Right hindlimb (tissue), 1 donor: ENCODE measurements around the gene CRB2.

Experiments
- DNase-seq: peaks from one replicate; pipeline ENCODE4 v3.0.0-alpha.2; 2018

CRB2 gene

DNA sequence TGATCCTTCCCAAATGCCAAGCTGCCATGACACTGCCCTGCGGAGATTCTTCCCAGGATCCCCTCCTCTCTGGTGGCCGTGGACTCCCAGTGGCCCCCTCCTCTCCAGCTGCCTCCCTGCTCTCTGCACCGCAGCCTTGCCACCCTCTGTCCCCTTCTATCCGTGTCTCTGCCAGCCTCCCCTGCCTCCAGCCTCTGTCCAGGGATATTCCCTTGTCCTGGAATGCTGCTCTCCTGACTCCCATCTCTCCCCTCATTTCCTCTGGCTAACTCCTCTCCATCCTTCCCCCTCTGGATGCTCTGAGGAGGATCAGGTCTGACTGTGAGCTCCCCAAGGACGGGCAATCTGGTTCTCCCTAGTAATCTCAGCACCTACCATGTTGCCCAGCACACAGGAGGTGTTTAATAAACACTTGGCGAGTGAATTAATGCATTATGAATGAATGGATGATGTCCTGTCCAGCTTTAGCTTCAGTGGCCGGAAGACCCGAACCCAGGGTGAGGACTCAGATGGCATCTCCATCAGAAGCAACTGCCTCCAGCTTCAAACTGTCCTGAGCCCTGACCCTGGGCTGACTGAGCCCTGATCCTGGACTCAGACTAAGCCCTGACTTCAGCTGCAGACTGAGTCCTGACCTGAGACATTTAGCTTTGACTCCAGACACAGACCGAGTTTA lies 7.5 kb upstream of the CRB2 start:
- no peak for DNase-seq

DNA sequence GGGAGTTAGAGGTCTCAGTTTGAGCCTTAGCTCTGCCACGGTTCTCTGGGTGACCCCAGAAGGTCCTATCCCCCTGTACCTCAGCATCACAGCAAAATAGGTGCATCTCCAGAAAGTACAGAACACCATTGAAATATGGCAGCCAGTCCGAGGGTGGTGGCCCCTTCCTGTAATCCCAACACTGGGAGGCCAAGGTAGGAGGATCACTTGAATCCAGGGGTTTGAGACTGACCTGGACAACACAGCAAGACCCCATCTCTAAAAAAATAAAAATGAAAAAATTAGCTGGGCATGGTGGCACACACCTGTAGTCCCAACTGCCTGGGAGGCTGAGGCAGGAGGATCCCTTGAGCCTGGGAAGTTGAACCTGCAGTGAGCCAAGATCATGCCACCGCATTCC lies 7.0 kb upstream of the CRB2 start:
- no peak for DNase-seq

DNA sequence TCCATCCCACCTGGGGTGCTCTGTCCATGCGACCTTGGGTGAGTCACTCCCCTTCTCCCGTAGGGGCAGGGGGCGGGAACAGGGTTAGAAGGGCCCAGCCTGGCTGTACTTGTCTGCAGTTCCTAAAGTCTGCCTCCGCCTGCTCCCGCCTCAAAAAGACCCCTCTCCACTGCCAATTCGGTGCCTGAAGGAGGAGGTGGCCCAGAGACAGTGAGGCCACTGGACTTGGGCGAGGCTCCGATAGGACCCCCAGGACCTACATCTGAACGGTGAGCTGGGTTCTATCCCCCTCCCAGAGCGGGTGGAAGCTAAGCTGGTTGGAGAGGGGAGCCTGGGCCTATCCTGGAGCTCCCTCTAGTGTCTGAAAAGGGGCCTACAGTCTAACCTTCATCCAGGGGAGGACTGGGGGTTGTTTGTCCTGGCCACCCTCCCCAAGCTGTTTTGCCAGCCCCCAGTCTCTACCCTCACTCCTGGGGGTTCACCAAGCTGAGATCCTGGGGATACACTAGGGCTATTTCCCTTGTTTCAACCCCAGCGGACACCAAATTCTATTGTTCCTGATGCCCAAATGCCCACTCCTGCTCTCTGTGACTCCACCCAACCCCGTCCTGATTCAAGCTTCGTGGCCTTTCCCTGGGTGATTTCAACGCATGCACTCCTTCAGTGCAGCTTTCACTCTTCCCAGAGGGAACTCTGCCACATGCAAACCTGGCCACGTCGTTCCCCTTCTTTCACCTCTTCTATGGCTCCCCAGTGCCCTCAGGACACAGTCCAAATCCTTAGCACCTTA lies 6.1 kb upstream of the CRB2 start:
- DNase-seq = peak; percentile 78

DNA sequence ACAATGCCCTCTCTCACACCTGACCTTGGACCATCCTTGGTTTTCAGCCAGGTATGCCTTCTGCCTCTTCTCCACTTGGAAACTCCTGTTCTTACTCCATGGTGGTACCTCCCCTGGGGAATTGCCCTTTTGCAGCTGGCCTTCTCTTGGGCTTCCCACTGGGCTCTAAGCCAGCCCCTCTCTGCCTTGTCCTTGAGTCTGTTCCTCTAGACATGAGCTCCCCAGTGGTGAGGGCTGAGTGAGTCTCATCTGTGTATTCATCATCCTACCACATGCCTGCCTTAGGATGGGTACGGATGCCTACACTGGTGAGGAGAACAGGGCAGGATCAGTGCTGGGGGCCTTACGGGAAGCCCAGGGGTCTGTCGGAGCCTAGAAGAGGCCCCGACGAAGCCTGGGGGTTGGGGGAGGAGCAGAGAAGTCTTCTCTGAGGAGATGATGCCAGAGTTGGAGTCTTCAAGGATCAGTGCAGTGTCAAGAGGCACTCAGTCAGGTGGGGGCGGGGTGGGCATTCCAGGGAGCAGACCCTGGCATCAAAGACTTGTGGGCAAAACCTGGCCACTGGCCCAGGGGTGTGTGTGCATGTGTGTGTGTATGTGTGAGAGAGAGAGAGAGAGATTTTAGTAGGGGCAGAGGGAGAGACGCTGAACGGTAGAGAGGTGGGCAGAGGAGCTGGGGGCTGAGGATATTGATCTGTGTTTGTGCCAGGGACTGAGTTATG lies 5.2 kb upstream of the CRB2 start:
- no peak for DNase-seq

DNA sequence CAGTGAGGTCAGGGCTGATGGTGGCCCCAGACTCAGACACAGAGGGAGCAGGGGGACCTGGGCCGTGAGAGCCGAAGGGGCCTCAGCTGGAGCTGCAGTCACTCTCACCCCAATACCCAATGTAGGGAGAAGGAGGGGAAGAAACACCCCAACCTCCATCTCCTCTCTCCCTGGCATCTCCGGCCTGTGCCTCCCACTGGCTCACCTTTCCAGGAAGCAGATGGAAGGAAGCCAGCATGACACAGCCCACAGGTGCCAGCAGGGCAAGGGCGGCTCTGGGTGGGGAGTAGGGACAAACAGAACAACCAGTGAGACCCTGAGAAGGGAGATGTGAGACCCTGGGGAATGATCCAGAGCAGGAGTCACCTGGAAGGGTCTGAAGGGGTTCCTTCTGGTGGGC lies 3.0 kb upstream of the CRB2 start:
- DNase-seq = no peak

- peak; percentile 78 for DNase-seq
Measured at GRCh38 chr9:123353984-123354591, 1.9 kb upstream of the CRB2 start.

DNA sequence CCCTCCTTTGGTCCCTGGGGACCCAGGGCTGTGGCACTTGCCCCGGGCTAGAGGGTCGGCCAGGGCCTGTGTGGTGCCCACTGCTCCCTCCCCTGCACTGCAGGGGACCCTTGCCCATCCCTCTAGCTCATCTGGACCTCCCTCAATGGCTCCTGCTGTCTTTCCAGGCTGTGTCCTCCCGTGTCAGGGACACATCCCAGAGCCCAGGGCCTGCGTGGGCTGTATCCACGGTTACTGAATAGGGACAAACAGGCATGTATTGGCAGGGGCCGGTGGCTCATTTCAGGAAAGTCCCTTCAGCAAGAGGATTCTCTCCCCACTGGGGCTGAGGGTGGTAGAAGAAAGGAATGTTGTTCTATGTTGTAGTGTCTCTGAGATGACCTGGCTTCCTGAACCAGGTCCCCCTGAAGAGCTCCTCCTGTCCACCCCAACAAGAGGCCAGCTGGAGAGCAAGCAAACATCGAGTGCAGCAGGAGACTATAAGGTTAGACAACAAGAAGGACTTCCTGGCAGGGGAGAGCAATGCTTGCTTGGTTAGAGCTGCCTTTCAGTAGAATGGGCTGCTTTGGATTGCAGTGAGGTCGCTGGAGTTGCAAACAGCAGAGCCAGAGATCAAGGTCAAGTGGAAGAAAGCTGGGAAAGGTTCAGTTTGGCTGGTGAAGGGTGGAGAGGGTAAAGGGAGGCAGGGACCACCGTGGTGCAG lies 1.0 kb upstream of the CRB2 start:
- DNase-seq = no peak

DNA sequence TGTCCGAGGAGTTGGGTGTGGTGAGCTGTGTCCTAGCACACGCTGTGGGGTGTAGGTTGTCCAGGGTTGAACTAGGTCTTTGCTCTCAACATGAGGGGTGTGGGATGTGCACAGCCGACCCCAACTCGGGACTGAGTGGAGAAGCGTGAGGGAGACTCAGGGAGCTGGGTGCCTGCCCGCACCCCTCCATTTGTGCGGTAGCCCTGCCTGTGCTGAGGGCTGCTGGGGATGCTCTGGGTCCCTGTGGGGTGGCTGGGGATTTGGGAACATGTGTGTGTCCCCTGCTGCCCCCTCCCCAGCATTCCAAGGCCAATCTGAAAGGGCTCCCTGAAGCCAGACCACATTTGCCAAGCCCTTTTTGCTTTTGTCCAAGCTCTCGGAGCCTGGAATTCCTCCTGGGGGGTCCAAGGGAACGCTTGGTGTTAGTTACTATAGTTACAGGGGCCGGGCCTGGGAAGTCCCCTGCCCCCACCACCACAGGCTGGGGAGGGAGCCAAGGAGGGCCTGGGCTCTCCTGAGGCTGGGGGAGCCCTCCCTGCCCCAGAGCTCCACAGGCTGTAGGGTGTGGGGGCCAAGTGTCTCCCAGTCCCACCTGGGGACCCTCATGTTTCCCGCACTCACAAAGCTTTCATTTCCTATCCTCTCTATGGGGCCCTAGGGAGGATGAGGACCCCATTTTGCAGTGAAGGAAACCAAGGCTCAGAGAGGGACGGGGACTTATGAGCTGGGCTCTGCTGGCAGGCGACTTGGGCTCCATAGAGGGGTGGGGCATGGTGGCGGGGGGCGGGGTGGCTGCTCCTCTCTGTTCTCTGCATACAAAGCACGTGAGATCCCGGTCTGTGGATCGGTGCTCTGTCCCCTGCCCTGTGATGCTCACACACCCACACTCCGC lies 1.1 kb downstream of the CRB2 start:
- DNase-seq = no peak

DNA sequence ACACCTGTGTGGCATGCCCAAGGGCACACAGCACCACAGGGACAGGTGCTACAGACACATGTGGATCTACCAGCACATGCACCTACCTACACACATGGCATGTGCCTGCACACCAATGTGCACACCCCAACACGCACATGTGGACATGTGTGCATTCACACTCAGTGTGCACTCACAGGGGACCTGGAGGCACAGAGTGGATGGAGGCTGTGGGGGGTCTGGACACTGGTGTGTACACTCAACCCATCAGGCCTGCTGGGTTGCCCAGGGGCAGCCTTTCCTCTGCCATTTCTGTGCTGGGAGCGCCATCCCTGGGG lies 1.7 kb downstream of the CRB2 start:
- no peak for DNase-seq

- DNase-seq = no peak
Measured at GRCh38 chr9:123358181-123358905, 2.3 kb downstream of the CRB2 start.

DNA sequence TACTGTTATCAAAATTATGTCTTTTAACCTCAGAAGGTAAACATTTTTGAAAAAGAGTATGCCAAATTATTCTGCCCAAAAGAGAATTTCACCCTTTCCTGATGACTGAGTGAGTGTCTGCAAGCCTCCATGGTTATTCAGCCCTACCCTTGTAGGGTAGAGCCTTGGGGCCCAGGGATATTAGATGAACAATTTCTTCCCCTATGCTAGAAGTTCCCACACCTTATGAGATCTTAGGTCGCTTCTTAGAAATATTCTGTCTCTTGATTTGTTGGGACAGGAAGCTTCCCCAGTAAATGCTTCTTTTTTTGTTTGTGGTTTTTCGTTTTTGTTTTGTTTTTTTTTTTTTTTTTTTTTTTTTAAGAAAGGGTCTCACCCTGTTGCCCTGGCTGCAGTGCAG lies 3.1 kb downstream of the CRB2 start:
- no peak for DNase-seq

- DNase-seq = no peak
Measured at GRCh38 chr9:123359546-123359945, 3.5 kb downstream of the CRB2 start.

GRCh38 chr9:123360161-123361085 lies 4.4 kb downstream of the CRB2 start:
- DNase-seq = no peak

- DNase-seq = no peak
Measured at GRCh38 chr9:123361086-123361730, 5.2 kb downstream of the CRB2 start.

- no peak for DNase-seq
Measured at GRCh38 chr9:123361731-123362510, 5.9 kb downstream of the CRB2 start.

DNA sequence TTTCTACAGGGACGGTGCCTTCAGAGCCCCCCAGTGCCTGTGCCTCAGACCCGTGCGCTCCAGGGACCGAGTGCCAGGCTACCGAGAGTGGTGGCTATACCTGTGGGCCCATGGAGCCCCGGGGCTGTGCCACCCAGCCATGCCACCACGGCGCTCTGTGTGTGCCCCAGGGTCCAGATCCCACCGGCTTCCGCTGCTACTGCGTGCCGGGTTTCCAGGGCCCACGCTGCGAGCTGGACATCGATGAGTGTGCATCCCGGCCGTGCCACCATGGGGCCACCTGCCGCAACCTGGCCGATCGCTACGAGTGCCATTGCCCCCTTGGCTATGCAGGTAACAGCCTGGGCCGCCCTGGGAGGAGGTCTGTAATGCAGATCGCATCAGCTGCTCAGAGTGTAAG lies 6.9 kb downstream of the CRB2 start:
- no peak for DNase-seq

DNA sequence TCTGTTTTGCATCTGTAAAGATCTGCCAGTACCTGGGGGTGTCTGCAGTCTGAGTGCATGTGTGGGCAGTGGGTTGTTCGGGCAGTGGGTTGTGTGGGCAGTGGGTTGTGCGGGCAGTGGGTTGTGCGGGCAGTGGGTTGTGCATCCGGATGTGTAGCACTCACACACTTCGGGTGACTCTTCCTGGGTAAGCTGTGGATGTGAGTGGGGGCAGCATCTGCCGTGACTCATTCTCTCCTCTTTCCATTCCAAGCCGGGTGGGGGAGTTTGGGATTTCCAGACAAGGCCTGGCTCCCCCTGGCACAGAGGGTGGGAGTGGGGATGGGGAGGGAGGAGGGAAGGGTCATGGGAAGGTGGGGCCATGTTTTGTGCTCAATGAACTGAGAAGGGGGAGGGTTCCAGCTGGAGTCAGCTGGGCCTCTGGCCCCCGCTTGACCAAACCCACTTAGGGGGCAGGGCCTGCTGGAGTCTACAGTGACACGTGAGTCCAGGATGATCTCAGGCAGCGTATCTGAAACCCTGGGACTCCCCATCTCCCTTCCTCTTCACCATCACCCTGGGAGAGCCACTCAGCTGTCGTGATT lies 8.3 kb downstream of the CRB2 start:
- DNase-seq = peak; percentile 70

GRCh38 chr9:123365287-123365880 lies 9.4 kb downstream of the CRB2 start:
- no peak for DNase-seq
